Stimulated activated naive CD8-positive, alpha-beta T cell treated with anti-CD3 and anti-CD28 coated beads, Interleukin-15, amount 100 ng/mL, for 72 hours (primary cell): ENCODE measurements around the gene STPG4.
"Not testable (repeated sequence)": the region's sequence is repeated elsewhere in the genome, so short reads cannot be mapped to it uniquely, and the experiment has no call there.

ENCODE experiments used
- ATAC-seq: fragments of 150-1000 bp; cut with Tn5 transposase; 2 replicates; pipeline ENCODE4 v1.10.0; 2021; ENCODE audit warnings: mild to moderate bottlenecking, moderate library complexity
- DNase-seq, 2 donors: peaks; one replicate each; pipeline ENCODE4 v3.0.0; 2021 to 2022
- H3K27ac Mint-ChIP-seq, 2 donors: one replicate each; pipeline ENCODE4 v1.8.0; 2022; ENCODE audit warnings: mild to moderate bottlenecking in 2 of 2, mixed read lengths in 2 of 2, moderate library complexity in 2 of 2
- H3K27me3 Mint-ChIP-seq: one replicate; pipeline ENCODE4 v1.8.0; 2022; ENCODE audit warnings: mixed read lengths
- H3K4me1 Mint-ChIP-seq: one replicate; pipeline ENCODE4 v1.8.0; 2022; ENCODE audit warnings: mild to moderate bottlenecking, mixed read lengths
- H3K4me3 Mint-ChIP-seq, 2 donors: one replicate each; pipeline ENCODE4 v1.8.0; 2022; ENCODE audit warnings: mild to moderate bottlenecking in 2 of 2, mixed read lengths in 2 of 2, moderate library complexity in 1 of 2
- H3K9me3 Mint-ChIP-seq, 2 donors: one replicate each; pipeline ENCODE4 v1.8.0; 2022; ENCODE audit warnings: mixed read lengths in 2 of 2

Gene STPG4

DNA sequence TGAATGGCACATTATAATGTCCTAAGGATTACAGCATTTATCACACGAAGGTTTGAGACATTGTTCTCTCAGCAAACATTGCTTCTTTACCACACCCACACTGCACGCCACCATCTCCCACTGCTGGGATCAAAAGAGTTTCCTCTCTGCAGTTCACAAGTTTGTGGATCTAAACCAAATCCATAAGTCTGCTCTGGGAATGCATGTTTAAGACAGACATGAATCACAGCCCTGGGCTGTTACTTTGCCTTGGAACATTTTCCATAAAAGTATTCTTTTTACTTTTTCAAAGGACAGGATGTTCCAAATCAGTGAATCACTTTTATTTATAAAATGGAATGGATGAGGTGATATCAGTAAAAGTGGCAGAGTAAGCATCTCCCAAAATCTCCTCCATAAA, 36.1 kb downstream of the STPG4 start:
- H3K9me3 Mint-ChIP-seq: no peaks in the 10 kb centered on the region
- H3K4me1 Mint-ChIP-seq: no peaks in the 10 kb centered on the region
- H3K4me3 Mint-ChIP-seq: no peak overlapping the region
- H3K27me3 Mint-ChIP-seq: no peaks in the 10 kb centered on the region
- H3K27ac Mint-ChIP-seq: no peak overlapping the region
- ATAC-seq (no peak), DNase-seq (no peak)

DNA sequence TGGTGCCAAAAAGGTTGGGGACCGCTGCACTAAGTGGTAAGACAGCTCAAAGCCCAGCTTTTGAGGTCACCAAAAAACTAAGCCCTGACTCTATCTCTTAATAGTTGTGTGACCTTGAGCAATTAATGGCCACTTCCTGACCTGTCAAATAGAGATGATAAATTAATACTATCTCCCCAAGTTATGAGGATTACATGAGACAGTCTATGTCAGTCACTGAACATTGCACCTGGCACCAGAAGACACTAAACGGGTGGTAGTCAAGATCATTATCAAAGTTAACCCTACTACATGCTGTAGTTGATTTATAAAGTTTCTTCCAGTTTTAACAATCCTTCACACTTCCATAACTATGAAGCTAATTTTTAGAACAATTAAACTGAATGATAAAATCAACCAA, 36.5 kb downstream of the STPG4 start:
- no peak overlapping the region for H3K27ac Mint-ChIP-seq
- no peaks in the 10 kb centered on the region for H3K9me3 Mint-ChIP-seq
- DNase-seq: no peak
- no peak for ATAC-seq
- H3K4me3 Mint-ChIP-seq: no peak overlapping the region
- no peaks in the 10 kb centered on the region for H3K4me1 Mint-ChIP-seq
- H3K27me3 Mint-ChIP-seq: no peaks in the 10 kb centered on the region

GRCh38 chr2:47112665-47113435, 42.3 kb downstream of the STPG4 start:
- ATAC-seq (no peak), DNase-seq (no peak)
- H3K4me1 Mint-ChIP-seq: no peaks in the 10 kb centered on the region

GRCh38 chr2:47109680-47110079, 45.4 kb downstream of the STPG4 start:
- DNase-seq (no peak), ATAC-seq (no peak)
- no peaks in the 10 kb centered on the region for H3K27me3 Mint-ChIP-seq
- no peak overlapping the region for H3K27ac Mint-ChIP-seq
- H3K9me3 Mint-ChIP-seq: no peaks in the 10 kb centered on the region
- H3K4me3 Mint-ChIP-seq: no peak overlapping the region
- H3K4me1 Mint-ChIP-seq: no peaks in the 10 kb centered on the region

More at GRCh38 chr2:47112665-47113435, 42.3 kb downstream of the STPG4 start:
- H3K27ac Mint-ChIP-seq: no peak overlapping the region
- no peaks in the 10 kb centered on the region for H3K9me3 Mint-ChIP-seq
- no peaks in the 10 kb centered on the region for H3K27me3 Mint-ChIP-seq
- H3K4me3 Mint-ChIP-seq: no peak overlapping the region

DNA sequence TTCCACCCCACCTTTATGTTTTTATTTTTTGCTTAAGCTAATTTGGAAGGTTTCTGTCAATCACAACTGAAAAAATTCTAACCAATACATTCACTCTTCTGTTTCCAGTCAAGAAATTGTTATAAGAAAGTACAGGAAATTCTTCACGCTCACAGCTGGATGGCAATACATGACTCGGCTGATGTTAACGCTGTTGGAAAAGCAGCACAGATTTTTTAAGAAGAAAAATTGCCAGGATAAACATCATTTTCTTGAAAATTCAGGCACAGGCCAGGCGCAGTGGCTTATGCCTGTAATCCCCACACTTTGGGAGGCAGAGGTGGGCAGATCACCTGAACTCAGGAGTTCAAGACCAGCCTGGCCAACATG, 46.1 kb downstream of the STPG4 start:
- Mint-ChIP-seq H3K27ac (no peak overlapping the region), H3K4me3 (no peak overlapping the region), H3K9me3 (no peaks in the 10 kb centered on the region), H3K27me3 (no peaks in the 10 kb centered on the region), H3K4me1 (no peaks in the 10 kb centered on the region)
- DNase-seq (no peak), ATAC-seq (no peak)

DNA sequence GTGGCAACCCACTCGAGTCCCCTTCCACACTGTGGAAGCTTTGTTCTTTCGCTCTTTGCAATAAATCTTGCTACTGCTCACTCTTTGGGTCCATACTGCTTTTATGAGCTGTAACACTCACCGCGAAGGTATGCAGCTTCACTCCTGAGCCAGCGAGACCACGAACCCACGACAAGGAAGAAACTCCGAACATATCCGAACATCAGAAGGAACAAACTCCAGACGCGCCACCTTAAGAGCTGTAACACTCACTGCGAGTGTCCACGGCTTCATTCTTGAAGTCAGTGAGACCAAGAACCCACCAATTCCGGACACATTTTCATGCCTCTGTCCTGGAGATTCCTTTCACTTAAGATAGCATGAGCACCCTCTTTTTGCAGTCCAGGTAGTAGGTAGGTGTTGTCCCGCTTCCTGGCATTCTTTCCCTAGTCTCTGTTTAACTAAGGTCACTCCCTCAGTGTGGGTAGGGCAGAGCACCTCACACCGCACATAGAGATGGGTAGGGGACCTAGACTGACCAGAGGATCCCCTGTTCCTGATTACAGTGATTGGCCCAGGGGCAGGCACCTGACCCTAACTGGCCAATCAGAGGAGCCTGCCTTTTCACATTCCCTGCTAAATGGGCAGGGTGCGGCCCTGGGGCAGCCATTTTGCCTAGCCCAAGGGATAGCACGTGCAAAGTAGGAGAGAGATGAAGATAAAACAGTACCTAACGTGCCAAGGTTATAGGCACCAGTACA, 46.7 kb downstream of the STPG4 start:
- not testable (repeated sequence) for ATAC-seq, H3K27ac Mint-ChIP-seq, DNase-seq, H3K4me1 Mint-ChIP-seq, H3K9me3 Mint-ChIP-seq, H3K27me3 Mint-ChIP-seq, H3K4me3 Mint-ChIP-seq

DNA sequence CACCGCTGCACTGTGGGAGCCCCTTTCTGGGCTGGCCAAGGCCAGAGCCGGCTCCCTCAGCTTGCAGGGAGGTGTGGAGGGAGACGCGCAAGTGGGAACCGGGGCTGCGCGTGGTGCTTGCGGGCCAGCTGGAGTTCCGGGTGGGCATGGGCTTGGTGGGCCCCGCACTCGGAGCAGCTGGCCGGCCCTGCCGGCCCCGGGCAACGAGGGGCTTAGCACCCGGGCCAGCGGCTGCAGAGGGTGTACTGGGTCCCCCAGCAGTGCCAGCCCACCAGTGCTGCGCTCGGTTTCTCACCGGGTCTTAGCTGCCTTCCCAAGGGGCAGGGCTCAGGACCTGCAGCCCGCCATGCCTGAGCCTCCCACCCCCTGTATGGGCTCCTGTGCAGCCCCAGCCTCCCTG, 47.9 kb downstream of the STPG4 start:
- H3K27me3 Mint-ChIP-seq, DNase-seq, H3K4me3 Mint-ChIP-seq, ATAC-seq, H3K9me3 Mint-ChIP-seq, H3K27ac Mint-ChIP-seq, H3K4me1 Mint-ChIP-seq: not testable (repeated sequence)

DNA sequence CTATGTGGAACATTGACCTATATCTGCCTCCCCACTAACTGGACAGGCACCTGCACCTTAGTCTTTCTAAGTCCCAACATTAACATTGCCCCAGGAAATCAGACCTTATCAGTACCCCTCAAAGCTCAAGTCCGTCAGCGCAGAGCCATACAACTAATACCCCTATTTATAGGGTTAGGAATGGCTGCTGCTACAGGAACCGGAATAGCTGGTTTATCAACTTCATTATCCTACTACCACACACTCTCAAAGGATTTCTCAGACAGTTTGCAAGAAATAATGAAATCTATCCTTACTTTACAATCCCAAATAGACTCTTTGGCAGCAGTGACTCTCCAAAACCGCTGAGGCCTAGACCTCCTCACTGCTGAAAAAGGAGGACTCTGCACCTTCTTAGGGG, 48.9 kb downstream of the STPG4 start:
- H3K4me3 Mint-ChIP-seq, ATAC-seq, H3K27ac Mint-ChIP-seq, H3K9me3 Mint-ChIP-seq, DNase-seq, H3K4me1 Mint-ChIP-seq, H3K27me3 Mint-ChIP-seq: not testable (repeated sequence)

GRCh38 chr2:47099712-47100111, 55.4 kb downstream of the STPG4 start:
- H3K4me3 Mint-ChIP-seq, H3K27me3 Mint-ChIP-seq, H3K27ac Mint-ChIP-seq, H3K9me3 Mint-ChIP-seq, ATAC-seq, DNase-seq, H3K4me1 Mint-ChIP-seq: not testable (repeated sequence)

DNA sequence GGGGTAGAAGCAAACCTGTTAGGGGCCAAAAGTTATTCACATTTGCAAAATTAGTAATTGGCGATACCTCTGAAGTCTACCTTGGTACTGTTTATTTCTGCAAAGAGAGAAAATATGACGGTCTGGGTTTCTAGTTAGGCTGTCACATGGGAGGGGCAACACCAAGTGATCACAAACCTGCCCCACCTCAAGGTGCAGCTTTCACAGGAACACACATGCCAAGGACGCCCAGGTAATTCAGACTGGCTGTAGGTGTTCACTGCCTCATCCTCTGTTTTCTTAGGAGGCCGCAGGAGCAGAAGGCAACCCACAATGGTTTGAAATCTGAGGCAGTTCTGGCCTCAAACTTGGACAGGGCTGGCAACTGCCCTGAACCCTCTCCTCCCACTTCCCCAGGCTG, 56.2 kb downstream of the STPG4 start:
- ATAC-seq: no peak
- Mint-ChIP-seq H3K9me3 (no peaks in the 10 kb centered on the region), H3K27ac (no peak overlapping the region)

DNA sequence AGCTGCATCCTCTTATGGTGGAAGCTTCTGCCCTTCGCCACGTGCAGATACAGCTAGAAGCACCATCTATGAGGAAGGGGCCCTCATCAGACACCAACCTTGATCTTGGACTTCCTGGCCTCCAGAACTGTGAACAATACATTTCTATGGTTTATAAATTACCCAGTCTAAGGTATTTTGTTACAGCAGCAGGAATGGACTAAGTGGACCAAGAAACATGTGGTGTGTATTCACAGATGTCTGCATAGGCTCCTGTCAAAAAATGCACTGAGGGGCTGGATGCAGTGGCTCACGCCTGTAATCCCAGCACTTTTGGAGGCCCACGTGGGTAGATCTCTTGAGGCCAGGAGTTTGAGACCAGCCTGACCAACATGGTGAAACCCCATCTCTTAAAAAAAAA, 57.5 kb downstream of the STPG4 start:
- ATAC-seq (no peak), DNase-seq (no peak)
- Mint-ChIP-seq H3K4me3 (no peak overlapping the region), H3K27ac (no peak overlapping the region), H3K4me1 (no peaks in the 10 kb centered on the region), H3K27me3 (no peaks in the 10 kb centered on the region), H3K9me3 (no peaks in the 10 kb centered on the region)

More for the DNA sequence above, 56.2 kb downstream of the STPG4 start:
- DNase-seq: no peak
- H3K4me1 Mint-ChIP-seq: no peaks in the 10 kb centered on the region
- no peaks in the 10 kb centered on the region for H3K27me3 Mint-ChIP-seq
- H3K4me3 Mint-ChIP-seq: no peak overlapping the region

DNA sequence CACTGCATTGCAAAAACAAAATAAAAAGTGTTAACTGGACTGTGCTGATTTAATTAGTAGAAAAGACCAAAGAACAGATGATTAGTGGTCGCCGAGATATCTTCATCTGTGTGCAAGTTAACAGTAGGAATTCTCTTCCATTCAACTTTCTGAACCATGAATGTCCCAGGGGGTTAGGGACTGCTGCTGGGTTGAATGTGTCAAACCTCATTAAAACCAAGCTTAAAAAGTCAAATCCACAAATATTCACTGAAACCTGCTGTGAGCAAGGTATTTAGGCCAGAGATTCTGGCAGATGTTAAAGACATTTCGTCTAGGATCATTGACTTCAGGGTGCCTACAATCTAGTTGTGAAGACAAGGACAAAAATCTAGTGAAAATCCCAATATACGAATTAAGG, 58.7 kb downstream of the STPG4 start:
- no peak for DNase-seq
- H3K4me1 Mint-ChIP-seq: no peaks in the 10 kb centered on the region
- H3K9me3 Mint-ChIP-seq: no peaks in the 10 kb centered on the region
- H3K4me3 Mint-ChIP-seq: no peak overlapping the region
- no peaks in the 10 kb centered on the region for H3K27me3 Mint-ChIP-seq
- no peak for ATAC-seq
- no peak overlapping the region for H3K27ac Mint-ChIP-seq

GRCh38 chr2:47095349-47096020, 59.6 kb downstream of the STPG4 start:
- DNase-seq: no peak
- H3K4me3 Mint-ChIP-seq: no peak overlapping the region
- no peak overlapping the region for H3K27ac Mint-ChIP-seq
- no peaks in the 10 kb centered on the region for H3K27me3 Mint-ChIP-seq
- H3K9me3 Mint-ChIP-seq: no peaks in the 10 kb centered on the region
- no peaks in the 10 kb centered on the region for H3K4me1 Mint-ChIP-seq
- no peak for ATAC-seq

DNA sequence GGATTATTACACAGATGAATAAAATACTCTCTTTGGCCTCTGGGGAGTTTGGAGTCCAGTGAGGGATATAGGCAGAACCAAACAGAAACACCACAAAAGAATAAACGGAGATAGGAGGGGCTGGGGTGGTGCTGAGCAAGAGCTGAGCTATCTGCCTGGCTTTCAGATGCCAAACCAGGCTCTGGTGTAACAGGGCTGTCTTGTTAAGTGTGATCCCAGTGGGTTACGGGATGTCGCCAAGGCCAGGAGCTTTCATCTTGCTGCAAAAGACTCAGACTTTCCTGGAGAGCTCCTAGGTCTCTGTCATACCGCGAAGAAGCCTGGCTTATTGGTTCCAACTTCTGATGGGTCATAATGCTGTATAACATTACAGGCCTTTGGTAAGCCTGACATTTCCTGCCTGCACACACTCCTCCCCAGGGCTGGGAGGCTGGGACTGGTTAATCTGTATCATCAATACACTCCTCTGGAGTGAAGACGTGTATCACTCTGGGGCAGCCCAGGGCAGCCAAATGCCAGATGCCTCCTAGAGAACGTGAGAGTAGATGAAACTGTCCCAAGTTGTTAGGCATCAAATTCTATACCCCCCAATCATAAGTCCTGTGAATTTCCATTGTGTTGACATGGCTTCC, 60.5 kb downstream of the STPG4 start:
- H3K9me3 Mint-ChIP-seq: no peaks in the 10 kb centered on the region
- no peak overlapping the region for H3K27ac Mint-ChIP-seq
- H3K4me1 Mint-ChIP-seq: no peaks in the 10 kb centered on the region
- no peak for ATAC-seq
- no peak for DNase-seq
- H3K4me3 Mint-ChIP-seq: no peak overlapping the region
- H3K27me3 Mint-ChIP-seq: no peaks in the 10 kb centered on the region

- DNase-seq: no peak
- no peak for ATAC-seq
- no peaks in the 10 kb centered on the region for H3K9me3 Mint-ChIP-seq
- no peak overlapping the region for H3K27ac Mint-ChIP-seq
- H3K4me1 Mint-ChIP-seq: no peaks in the 10 kb centered on the region
- H3K27me3 Mint-ChIP-seq: no peaks in the 10 kb centered on the region
- no peak overlapping the region for H3K4me3 Mint-ChIP-seq
These were observed 61.5 kb downstream of the STPG4 start for GRCh38 chr2:47093626-47094025.

- H3K27me3 Mint-ChIP-seq: no peaks in the 10 kb centered on the region
- H3K4me3 Mint-ChIP-seq: no peak overlapping the region
- H3K27ac Mint-ChIP-seq: no peak overlapping the region
- DNase-seq (no peak), ATAC-seq (no peak)
- H3K4me1 Mint-ChIP-seq: no peaks in the 10 kb centered on the region
- no peaks in the 10 kb centered on the region for H3K9me3 Mint-ChIP-seq
These were observed 62.6 kb downstream of the STPG4 start for GRCh38 chr2:47092465-47092864.
